ENCODE data around the gene PTPN20.
"Not testable (repeated sequence)": the region's sequence is repeated elsewhere in the genome, so short reads cannot be mapped to it uniquely, and the experiment has no call there.

Gene PTPN20

DNA sequence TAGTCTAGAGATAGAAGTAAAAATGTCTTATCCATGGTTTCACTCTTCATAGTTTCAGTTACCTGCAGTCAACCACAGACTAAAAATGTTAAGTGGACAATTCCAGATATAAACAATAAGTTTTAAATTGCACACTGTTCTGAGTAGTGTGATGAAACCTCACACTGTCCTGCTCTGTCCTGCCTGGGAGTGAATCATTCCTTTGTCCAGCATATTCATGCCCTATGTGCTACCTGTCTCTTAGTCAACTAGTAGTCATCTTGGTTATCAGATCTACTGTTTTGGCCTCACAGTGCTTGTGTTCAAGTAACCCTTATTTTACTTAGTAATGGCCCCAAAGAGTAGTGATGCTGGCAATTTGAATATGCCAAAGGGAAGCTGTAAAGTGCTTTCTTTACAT is 49.5 kb downstream of the PTPN20 start:
- not testable (repeated sequence) for DNase-seq

DNA sequence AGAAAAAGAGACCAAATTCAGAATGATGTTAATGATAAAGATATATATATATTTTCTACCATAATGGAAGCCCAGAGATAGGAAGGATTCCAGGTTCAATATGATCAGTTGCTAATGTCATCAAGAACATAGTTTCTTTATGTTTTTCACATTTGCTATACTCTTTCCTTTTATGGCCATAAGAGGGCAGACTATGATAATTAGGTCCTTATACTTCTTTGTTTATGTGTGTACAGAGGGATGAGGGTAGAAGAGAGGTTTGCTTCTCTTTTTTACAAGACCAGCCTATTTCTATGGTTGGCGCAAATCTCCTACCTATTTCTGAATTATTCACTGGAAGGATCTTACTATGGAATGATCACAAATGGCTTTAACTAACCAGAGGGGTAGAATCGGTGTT is 52.1 kb downstream of the PTPN20 start:
- DNase-seq: not testable (repeated sequence)

DNA sequence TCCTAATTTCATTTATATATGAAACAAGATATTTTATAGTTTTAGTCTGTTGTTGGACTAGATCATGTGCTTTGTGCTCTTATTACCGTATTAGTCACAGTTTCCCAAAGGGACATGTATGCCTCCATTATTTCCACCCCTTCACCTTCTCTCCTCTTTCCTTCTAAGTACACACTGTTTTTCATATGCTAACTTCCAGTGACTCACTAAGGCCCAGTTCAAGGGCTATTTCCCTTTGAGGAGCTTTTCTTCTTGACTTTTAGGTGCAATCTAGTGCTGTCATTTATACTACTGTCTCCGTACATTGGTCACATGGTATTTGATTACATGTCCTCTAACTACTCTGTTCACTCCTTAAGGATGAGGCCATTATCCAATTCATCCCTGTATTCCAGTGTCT is 55.8 kb downstream of the PTPN20 start:
- not testable (repeated sequence) for DNase-seq

DNA sequence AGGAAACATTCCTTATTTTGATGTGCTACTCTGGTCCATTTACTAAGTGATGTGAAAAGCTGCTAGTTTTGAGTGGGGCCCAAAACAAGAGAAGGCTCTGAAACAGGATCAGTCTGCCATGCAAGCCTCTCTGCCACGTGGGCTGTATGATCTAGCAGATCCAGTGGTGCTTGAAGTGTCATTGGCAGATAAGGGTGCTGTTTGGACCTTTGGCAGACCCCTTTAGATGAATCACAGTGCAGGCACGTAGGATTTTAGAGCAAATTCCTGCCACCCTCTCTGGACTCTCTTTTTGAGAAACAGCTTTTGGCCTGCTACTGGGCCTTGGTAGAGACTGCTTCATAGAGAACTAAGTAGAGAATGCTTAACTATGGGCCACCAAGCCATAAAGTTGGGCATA is 69.0 kb downstream of the PTPN20 start:
- DNase-seq: not testable (repeated sequence)

DNA sequence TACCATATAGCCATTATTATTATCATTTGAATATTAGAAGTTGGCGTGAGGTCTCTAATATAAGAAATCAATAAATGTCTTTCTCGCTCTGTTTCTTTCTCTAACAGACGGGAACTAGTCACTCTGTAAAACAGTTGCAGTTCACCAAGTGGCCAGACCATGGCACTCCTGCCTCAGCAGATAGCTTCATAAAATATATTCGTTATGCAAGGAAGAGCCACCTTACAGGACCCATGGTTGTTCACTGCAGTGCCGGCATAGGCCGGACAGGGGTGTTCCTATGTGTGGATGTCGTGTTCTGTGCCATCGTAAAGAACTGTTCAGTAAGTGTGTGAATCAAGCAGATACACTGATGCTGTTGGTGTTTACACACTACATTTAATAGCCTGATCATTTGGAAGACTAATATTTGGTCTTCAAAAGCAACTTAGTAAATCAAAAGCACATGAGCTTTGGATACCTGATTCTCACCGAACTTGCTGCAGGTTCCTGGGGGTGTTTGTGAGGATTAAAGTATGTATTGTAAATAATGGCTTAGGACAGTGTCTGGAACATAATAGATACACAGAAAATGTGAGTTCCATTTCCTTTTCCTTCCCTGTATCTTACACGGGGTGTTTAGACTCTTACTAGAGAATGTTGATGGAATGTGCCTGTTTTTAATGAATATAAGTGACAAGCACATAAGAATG is 76.2 kb downstream of the PTPN20 start:
- DNase-seq: not testable (repeated sequence)

DNA sequence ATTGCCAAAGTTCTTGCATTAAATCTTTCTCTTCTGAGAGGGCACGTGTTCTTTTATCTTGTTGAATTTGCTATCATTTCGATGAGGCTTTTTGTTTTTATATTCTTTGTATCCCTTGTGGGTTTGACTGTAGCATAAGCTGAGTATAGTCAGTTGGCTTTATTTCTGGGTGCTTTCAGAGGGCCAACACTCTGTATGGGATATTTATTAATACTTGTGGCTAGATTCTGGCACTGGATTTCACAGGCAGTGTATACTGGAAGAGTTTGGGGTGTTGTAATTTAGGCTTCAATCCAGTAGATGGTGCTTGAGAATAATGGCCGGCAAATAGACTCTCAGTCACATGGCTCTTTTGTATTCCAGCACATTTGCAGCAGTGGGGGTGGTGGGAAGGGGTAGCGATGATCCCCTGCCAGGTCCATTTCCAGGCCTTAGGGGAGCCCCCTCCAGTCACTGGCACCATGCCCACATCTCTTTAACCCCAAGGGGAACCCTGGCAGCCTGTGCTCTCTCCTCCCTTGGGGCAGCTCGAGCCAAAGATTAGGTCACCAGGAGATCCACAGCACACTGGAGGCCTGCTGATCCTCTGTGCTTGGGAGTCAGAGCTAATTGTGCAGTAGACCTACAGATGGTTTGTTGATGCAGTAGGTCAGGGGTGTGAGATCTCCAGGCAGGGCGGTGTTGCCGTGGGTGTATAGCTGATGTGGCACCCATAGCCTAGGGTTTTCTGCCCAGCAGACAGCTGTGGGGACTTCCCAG is 81.8 kb downstream of the PTPN20 start:
- DNase-seq: no peak

DNA sequence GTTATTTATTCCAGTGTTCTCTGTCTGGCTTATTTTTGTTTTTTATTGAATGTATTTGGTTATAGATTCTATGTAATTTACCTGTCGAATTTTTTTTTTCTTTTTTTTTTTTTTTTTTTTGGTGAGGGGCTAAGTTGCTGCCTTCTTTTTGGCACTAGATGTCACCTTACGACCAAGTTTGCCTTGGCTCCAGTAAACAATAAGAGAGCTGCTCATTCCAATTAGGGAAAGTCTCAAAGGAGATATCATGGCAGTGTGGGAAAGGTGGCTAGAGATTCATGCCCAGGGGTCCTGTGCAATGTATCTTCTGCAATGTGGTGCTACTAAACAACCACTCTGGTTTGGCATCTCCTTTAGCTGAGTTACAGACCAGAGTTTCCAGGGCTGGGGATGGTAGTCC is 84.0 kb downstream of the PTPN20 start:
- no peak for DNase-seq

DNA sequence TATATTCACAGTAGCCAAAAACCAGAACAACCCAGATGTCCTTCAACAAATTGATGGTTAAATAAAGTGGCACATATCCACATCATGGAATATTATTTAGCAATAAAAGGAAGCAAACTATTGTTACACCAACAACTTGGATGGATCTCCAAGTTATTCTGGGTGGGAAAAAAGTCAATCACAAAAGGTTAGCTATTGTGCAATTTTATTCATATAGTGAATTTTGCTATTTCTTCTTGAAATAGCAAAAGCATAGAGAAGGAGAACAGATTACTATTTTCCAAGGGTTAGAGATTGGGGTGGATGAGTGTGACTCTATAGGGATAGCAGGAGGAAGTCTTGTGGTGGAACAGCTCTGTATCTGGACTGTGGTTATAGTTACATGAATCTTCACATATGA is 87.0 kb downstream of the PTPN20 start:
- no peak for DNase-seq

DNA sequence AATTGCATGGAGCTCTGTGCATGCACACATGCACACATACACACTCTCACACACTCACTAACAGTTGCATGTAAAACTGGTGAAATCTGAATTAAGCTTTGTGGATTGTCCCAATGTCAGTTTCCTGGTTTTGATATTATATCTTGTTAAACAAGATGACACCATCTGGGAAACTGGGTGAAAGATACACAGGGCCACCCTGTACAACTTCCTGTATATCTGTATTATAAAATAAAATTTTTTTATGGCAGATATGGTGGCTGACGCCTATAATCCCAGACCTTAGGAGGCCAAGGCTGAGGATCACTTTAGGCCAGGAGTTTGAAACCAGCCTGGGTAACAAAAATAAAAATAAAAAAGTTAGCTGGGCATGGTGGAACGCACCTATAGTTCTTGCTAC is 87.4 kb downstream of the PTPN20 start:
- DNase-seq: no peak

DNA sequence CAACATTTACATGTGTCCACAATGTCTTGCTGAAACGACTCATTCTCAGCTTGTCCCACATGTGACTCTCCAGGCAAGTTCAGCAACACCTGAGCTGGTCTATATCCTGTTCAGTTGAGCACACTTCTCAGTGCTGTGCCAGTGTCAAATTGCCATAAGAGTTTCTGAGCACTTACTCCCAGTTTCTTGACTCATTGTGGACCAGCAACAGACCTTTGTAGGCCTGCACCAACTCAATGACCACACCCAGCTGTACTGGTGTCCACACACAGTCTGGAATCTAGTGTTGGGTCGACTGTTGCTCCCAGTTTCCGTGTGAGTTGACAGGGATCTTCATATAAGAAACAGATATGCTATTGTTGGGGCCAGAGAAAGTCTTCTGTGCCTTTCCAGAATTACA is 88.0 kb downstream of the PTPN20 start:
- DNase-seq: no peak

DNA sequence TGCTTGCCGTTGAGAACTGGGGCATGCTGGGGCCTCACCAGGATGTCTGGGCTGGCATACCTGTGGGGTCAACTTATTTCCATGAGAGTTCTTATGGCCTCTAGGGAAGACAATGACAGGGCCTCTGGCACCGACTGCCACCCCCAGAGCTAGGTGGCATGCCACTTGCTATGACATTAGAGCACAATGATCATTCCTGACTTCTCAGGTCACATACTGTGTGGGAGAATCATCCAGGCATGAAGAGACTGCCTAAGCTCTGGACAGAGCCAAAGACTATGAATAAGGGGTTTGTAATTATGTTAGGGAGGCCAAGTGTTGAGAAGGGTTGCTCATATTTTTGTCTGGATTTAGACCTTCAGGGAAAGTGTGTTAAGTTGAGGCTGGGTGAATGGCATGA is 97.5 kb downstream of the PTPN20 start:
- no peak for DNase-seq

DNA sequence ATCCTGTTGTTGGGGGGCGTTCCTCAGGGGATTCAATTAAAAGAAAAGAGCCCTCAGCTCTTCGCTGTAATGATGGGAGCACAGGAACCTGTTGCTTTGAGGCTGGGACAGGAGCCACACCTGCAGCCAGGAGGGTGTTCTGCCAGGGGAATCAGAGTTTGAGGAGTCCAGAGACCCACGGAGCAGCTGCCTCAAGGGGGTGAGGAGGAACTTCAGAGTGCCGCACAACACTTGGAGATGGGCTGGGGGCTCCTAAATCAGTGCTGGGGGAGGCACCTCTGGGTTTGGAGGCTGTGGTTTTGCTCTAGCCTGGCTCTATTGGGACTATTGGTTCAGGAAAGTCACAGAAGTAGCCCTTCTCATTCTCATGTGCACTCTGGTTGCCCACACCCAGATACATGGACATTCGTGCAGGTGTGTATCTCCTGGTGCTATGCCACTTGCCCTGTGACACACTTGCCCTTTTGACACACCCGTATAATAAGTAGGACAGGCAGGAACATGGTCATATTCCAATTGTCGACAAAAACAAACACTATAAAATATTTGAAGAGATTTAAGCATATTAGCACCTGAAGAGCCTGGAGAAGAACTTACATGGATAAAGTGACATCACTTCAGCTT is 98.1 kb downstream of the PTPN20 start:
- DNase-seq: no peak

DNA sequence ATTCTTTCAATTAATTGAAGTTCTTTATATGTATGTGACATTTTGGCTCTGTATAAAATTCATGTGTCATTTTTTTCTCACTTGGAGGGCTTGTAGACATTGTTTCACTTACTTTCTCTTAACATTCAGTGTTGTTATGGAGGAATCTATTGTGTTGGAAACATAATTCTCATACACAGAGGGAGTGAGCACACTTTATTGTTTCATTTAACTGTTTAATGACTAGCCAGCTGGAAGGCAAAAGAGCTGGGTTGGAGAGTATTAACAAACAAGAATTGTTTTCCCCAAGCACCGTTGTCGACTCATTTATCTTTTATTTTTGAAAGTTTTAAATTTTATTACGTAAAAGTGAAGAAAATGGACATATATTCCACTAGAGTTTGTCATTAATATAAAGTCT is 98.8 kb downstream of the PTPN20 start:
- DNase-seq: no peak

DNA sequence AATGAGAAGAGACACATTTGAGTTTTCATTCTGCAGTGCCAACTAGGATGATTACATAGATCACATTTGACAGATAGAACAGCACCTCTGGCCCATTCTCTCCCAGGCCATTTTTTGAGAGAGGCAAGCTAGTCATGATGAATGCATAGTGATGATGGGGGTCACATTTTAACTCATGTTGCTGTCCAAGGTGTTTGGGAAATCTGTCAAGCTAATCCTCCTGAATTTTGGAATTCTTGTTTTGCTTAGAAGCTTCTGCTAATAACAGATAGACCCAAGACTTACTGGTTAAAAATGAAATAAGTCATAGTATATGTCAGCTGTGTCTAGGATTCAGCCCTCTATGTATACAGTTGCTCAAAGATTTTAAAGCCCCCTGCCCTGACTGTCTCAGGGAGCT is 101.0 kb downstream of the PTPN20 start:
- no peak for DNase-seq

DNA sequence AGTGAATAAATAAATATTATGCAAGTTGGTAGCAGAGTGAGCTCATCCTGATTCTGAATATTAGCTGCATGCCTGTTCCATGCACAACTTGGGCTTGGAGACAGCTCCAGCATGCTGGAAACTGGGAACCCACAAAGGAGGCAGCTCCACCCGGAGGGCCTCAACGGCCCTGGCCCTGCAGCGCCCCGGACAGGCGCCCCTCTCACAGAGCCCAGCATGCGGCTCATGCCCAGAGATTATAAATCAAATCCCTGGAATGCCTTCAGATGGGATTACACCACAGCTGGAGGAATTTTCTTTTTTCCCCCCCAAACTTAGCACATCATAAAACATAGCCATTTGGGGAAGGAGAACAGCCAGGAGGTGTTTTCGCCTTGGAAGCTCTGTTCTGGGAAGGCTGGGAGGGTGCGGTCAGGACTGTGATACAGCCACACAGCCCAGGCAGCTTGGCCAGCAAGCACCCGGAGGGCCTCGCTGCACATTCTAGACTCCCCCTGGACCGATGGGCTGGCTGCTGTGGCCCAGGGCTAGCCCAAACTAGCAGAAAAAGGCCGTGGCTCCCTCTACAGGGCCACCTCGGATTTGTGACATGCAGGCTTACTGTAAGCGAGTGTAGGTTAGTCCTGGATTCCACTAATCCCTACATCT is 102.4 kb downstream of the PTPN20 start:
- DNase-seq: no peak

DNA sequence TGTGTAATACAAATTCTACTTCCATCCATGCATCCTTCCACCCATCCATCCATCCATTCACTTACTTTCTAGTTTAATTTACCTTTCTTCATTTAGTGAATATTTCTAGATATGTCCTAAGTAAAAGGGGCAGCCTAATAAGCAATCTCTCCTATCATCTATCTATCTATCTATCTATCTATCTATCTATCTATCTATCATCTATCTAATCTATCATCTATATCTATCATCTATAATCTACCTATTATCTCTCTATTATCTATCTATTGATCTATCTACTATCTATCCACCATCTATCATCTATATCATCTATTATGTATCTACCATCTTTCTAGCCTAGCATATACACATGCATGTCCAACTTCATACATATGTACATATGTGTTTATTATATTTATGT is 104.2 kb downstream of the PTPN20 start:
- no peak for DNase-seq

DNA sequence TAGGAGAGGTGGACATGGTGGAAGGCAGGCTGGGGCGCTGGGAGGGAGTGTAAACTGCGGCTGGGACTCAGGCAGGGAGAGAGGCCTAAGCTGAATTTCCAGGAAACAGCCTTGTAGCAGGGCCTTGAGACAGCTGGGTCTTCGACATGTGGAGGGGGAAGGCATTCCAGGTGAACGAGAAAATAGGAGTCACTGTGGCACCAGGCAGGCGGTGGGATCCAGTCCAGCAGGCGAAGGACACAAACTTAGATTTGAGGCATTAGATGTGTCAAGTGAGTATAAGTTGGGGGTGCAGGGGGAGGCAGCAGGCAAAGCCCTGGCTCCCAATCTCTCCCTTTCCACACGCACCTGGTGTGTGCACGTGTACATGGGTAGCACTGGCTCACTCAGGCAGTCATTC is 105.3 kb downstream of the PTPN20 start:
- no peak for DNase-seq

DNA sequence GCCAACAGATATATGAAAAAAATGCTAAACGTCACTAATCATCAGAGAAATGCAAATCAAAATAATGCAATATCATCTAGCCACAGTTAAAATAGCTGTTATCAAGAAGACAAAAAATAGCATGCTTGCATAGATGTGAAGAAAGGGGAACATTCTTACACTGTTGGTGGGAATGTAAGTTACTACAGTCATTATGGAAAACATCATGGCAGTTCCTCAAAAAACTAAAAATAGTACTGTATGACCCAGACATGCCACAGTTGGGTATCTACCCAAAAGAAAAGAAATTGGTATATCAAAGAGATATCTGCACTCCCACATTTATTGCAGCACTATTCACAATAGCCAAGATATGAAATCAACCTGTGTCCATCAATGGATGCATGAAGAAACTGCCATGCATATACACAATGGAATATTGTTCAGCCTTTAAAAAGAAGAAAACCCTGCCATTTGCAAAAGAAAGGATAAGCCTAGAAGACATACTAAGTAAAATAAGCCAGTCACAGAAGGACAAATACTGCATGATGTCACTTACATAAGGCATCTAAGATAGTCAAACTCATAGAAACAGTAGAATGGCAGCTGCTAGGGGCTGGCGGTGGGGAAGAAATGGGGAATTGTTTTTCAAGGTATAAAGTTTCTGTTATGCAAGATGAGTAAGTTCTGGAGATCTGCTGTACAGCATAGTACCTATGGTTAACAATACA is 107.0 kb downstream of the PTPN20 start:
- DNase-seq: no peak

DNA sequence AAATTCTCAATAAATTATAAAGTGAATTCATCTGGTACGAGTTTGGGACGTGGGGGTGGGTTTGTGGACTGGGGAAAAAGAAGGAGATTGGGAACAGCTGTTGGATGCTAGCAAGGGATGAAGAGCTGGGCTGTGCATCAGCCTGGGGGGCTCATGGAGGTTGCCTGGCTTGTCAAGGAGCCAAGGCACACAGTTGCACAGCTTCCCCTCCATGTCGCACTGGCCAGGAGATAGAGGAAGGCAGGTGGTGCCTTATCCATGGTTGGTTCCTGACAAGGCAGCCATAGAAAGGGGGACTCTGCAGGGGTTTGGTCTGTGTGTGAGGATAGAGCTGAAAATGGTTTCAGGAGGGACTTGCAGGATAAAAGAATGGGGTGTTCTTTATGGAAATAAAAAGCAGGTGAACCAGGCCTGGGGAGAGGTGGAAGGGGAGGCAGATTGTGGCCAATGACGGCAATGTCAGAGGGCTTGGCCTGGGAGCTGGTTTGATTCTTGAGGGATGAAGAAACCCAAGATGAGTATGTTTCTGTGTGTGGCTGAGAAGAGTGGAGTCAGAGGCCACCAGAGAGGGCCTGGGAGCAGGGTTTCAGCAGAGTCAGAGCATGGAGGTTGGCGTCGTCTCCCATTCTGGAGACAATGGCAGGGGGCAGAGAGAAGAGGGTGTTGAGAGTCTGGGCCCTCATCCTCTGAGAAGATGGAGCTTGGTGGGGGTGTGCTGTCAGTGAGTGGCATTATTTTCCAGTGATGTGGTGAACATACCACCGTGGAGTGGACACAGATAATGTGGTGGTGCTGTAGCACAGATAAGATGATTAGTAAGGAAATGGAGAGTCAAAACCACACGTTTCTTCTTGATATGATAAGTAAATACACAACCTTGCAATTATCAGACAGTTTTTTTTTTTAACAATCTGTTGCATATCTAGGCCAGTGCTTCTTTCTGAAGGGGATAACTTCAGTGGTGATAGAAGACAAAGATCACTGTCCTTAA is 108.2 kb downstream of the PTPN20 start:
- no peak for DNase-seq

DNA sequence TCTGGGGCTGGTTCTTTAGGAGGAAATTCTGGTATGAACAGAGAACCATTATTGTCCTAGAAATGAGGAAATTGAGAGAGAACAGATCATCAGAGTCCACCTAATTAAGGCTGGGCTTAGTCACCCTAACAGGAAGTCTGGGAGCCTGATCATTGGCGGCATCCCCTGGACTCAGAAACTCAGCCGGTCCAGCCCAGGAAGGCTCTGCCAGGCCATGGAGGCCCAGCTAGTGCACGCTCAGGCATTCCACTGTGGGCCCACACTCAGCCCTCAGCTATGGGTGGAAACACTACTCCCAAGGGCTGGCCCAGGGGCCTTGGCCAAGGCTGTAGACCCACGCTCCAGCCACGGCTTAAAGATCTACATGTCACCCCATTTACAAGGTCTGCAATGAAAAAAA is 109.2 kb downstream of the PTPN20 start:
- no peak for DNase-seq

DNA sequence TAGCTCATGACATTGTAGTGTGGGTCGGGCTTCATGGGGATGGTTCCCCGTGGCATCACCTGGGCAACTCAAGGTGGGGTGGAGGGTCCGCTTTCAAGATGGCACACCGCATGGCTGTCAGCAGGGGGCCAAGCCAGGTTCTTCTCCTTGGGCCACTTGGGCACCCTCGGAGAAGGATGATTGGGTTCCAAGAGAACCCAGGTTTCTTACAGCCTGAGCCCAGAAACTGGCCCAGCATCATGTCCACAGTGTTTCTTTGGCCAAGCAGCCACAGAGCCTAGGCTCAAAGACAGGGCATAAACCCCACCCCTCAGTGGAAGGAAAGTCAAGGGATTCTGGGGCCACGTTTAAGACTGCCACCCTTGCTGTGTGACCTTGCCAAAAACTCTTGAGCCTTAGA is 110.6 kb downstream of the PTPN20 start:
- no peak for DNase-seq

All from activated CD4-positive, alpha-beta T cell treated with anti-CD3 and anti-CD28 coated beads for 4 hours (primary cell).